ENCODE results near the gene JDP2. TPM values are rescaled to one million over a fixed set of nuclear protein-coding genes. Genes with fewer than 3 reads are reported as not detected.

JDP2 gene
- total and polyA plus RNA-seq, 3 donors from 2014 or later, result 10.7 to 19.0 (median 14.0) TPM

DNA sequence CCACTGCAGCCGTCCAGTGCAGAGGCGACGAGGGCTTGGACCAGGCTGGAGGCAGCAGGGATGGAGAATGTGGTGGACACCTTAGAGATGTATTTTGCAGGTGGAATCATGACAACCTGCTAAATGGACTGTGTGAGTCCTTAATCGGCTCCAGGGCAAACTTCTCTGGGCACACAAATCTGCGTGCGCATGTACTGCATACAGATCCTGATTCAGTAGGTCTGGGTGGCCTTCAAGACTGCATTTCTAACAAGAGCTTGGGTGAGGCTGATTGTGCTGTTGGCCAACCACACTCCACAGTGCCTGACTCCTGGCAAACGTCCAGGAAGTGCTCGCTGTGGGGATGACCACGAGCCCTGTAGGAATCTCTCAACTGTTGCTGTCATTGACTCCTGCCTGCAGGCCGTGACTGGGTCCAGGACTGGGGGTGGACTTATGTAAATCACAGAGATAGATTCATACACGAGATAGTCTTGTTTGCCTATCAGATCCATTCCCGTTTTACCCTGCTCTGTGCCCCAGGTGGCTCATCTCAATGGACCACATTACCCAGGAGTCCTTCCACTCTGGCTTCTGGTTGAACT is 27.2 kb downstream of the JDP2 start:
- intact Hi-C loops (cut with DNase I; ENCODE audit: low total_unique reads), result no loop called here
- Histone ChIP-seq H3K4me1 (peaks cover 44% of the 10 kb centered on the region), H3K27ac (no peak overlapping the region), H3K36me3 (ENCODE audit: low read depth, missing control alignments) (no peaks in the 10 kb centered on the region), H3K9me3 (no peaks in the 10 kb centered on the region), H3K4me3 (no peak overlapping the region), H3K27me3 (no peaks in the 10 kb centered on the region)
- 61 to 71% methylated on average over 12 of the region's 12 CpGs for WGBS, 2 donors
- peak; percentile 54 for DNase-seq
- TF ChIP-seq, protein P1, sequence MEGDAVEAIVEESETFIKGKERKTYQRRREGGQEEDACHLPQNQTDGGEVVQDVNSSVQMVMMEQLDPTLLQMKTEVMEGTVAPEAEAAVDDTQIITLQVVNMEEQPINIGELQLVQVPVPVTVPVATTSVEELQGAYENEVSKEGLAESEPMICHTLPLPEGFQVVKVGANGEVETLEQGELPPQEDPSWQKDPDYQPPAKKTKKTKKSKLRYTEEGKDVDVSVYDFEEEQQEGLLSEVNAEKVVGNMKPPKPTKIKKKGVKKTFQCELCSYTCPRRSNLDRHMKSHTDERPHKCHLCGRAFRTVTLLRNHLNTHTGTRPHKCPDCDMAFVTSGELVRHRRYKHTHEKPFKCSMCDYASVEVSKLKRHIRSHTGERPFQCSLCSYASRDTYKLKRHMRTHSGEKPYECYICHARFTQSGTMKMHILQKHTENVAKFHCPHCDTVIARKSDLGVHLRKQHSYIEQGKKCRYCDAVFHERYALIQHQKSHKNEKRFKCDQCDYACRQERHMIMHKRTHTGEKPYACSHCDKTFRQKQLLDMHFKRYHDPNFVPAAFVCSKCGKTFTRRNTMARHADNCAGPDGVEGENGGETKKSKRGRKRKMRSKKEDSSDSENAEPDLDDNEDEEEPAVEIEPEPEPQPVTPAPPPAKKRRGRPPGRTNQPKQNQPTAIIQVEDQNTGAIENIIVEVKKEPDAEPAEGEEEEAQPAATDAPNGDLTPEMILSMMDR (IDR thresholded peaks at IDR 0.05), result no peak
- TF ChIP-seq POLR2A (IDR thresholded peaks at IDR 0.05), result no peak

DNA sequence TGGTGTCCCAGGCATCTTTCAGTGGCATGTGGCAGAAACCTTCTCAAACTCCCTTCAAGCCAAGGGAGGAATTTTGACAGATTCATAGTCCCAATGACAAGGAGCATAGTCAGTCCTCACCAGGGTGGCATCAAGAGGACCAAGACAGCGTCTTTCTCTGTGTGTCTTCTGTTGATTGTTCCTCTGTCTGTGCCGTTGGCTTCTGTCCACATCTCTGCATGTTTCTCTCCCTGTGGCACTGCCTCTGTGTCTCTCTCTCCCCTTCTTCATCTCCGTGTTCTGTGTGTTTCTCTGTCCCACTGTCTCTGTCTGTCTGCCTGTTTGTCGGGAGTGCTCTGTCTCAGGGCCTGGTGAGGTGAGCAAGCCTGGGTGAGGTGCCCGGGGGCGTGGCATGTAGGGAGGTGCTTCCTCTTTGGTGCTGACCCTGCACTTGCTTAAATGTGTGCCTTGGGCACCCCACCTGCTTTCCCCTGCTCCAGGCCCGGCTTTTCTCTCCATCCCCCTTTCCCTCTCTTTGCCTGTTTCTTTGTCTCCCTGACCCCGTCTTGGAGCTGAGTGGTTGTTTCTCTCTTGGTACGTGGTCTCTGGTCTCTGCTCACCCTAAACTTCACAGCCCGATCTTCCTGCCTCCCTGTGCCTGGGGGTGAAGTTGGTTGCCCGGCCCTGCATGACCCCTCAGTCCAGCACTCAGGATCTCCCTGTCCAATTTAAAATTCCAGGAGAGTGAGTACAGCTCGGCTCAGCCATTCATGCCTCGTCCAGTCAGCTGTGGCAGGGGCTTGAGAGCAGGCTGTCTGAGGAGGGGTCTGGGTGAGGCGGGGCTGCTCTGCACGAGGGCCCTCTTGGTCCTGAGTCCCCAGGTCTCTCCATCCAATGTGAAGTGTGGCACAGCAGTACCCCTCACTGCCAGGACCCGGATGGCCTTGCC is 28.5 kb downstream of the JDP2 start:
- Histone ChIP-seq H3K9me3 (no peaks in the 10 kb centered on the region), H3K36me3 (ENCODE audit: low read depth, missing control alignments) (no peaks in the 10 kb centered on the region), H3K4me3 (no peak overlapping the region), H3K4me1 (peaks cover 41% of the 10 kb centered on the region), H3K27ac (no peak overlapping the region), H3K27me3 (no peaks in the 10 kb centered on the region)
- no peak for DNase-seq
- intact Hi-C loops (cut with DNase I; ENCODE audit: low total_unique reads), result no loop called here
- no peak for TF ChIP-seq POLR2A (IDR thresholded peaks at IDR 0.05)
- TF ChIP-seq, protein P1 (IDR thresholded peaks at IDR 0.05), result no peak
- WGBS, 2 donors, result 83 to 84% methylated on average over 11 to 16 of the region's 16 CpGs

DNA sequence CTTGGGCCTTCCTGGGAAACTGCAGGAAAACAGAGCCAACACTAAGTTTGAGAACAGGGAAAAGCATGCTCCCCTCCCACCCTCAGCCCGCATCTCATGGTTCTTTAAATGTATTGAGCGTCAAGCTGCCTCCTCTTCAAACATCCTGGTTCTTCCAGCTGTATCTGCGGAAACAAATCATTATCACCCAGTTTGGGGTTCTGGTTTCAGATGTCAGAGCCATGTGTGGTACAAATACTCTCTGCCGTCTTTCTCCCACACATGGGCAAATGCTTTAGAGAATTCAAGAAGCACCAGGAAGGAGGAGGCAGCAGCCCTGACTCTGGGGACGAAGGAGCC is 29.1 kb downstream of the JDP2 start:
- WGBS, 2 donors, result 81 to 88% methylated on average over 5 of the region's 5 CpGs
- Histone ChIP-seq H3K4me1 (peaks cover 41% of the 10 kb centered on the region), H3K27me3 (no peaks in the 10 kb centered on the region), H3K27ac (no peak overlapping the region), H3K4me3 (no peak overlapping the region), H3K36me3 (ENCODE audit: low read depth, missing control alignments) (no peaks in the 10 kb centered on the region), H3K9me3 (no peaks in the 10 kb centered on the region)
- intact Hi-C loops (cut with DNase I; ENCODE audit: low total_unique reads), result no loop called here
- TF ChIP-seq, protein P1 (IDR thresholded peaks at IDR 0.05), result no peak
- TF ChIP-seq POLR2A (IDR thresholded peaks at IDR 0.05), result no peak
- no peak for DNase-seq

DNA sequence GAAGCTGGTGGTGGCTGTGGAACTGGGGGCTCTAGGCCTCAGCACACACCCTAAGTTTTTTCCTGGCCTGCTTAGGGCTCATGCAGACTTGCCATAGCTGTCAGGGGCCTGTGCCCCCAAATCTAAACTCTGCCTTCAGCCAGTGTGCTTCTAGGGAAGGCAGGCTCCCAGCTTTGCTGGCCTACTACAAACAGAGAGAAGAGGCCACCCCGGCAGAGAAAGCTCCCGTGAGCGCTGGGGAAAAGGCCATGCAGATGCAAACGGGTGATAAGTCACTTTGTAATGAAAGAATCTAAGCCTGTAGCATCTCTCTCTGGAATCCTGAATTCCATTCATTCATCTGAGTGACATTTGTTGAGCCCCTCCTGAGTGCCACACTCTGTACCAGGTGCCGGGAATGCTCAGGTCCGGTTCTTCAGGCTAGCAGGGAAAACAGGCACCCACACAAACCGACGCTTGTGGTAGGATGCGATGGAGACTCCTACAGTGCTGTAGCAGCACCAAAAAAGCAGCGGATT is 29.9 kb downstream of the JDP2 start:
- peaks cover 34% of the 10 kb centered on the region for H3K4me1 ChIP-seq
- H3K27me3 ChIP-seq, result no peaks in the 10 kb centered on the region
- H3K4me3 ChIP-seq, result no peak overlapping the region
- no peak for DNase-seq
- no peak for TF ChIP-seq POLR2A (IDR thresholded peaks at IDR 0.05)
- TF ChIP-seq, protein P1 (IDR thresholded peaks at IDR 0.05), result no peak
- H3K27ac ChIP-seq, result no peak overlapping the region
- no peaks in the 10 kb centered on the region for H3K36me3 ChIP-seq (ENCODE audit: low read depth, missing control alignments)
- 93 to 95% methylated on average over 9 to 10 of the region's 10 CpGs for WGBS, 2 donors
- H3K9me3 ChIP-seq, result no peaks in the 10 kb centered on the region
- intact Hi-C loops (cut with DNase I; ENCODE audit: low total_unique reads), result no loop called here
